ENCODE results near the gene TOR2A. TPM values are rescaled to one million over a fixed set of nuclear protein-coding genes. Genes with fewer than 3 reads are reported as not detected.
A peak's percentile ranks its signal among the peaks of the same experiment; 100 is the strongest.

The TOR2A gene
- total RNA-seq, 1 donor from 2014 or later = 29.1 TPM

GRCh38 chr9:127742435-127743088 lies 7.5 kb upstream of the TOR2A start:
- TF ChIP-seq CTCF (IDR thresholded peaks at IDR 0.05; ENCODE audit: unreplicated experiment) = no peak
- Mint-ChIP-seq H3K27me3 (ENCODE audit: unreplicated experiment) (peaks cover 16% of the 10 kb centered on the region), H3K36me3 (ENCODE audit: low read depth, unreplicated experiment) (peaks cover 42% of the 10 kb centered on the region), H3K4me3 (ENCODE audit: unreplicated experiment) (no peak overlapping the region), H3K9me3 (ENCODE audit: unreplicated experiment) (no peaks in the 10 kb centered on the region), H3K27ac (ENCODE audit: unreplicated experiment) (peak overlapping the region; percentile 64), H3K4me1 (ENCODE audit: unreplicated experiment) (peaks cover 9% of the 10 kb centered on the region)
- DNase-seq (ENCODE audit: low spot score) = no peak

GRCh38 chr9:127741831-127742434 lies 6.8 kb upstream of the TOR2A start:
- Mint-ChIP-seq H3K36me3 (ENCODE audit: low read depth, unreplicated experiment) (peaks cover 44% of the 10 kb centered on the region), H3K4me3 (ENCODE audit: unreplicated experiment) (peak overlapping the region; percentile 74), H3K27ac (ENCODE audit: unreplicated experiment) (peak overlapping the region; percentile 64), H3K4me1 (ENCODE audit: unreplicated experiment) (peaks cover 13% of the 10 kb centered on the region), H3K27me3 (ENCODE audit: unreplicated experiment) (peaks cover 16% of the 10 kb centered on the region), H3K9me3 (ENCODE audit: unreplicated experiment) (no peaks in the 10 kb centered on the region)
- DNase-seq (ENCODE audit: low spot score) = peak; percentile 62
- TF ChIP-seq CTCF (IDR thresholded peaks at IDR 0.05; ENCODE audit: unreplicated experiment) = no peak

- no peak for DNase-seq (ENCODE audit: low spot score)
- Mint-ChIP-seq H3K4me1 (ENCODE audit: unreplicated experiment) (peaks cover 25% of the 10 kb centered on the region), H3K27ac (ENCODE audit: unreplicated experiment) (no peak overlapping the region), H3K9me3 (ENCODE audit: unreplicated experiment) (no peaks in the 10 kb centered on the region), H3K36me3 (ENCODE audit: low read depth, unreplicated experiment) (peaks cover 35% of the 10 kb centered on the region), H3K4me3 (ENCODE audit: unreplicated experiment) (no peak overlapping the region), H3K27me3 (ENCODE audit: unreplicated experiment) (peaks cover 22% of the 10 kb centered on the region)
- TF ChIP-seq CTCF (IDR thresholded peaks at IDR 0.05; ENCODE audit: unreplicated experiment) = no peak
Measured at GRCh38 chr9:127739614-127740330, 4.7 kb upstream of the TOR2A start.

- peaks cover 34% of the 10 kb centered on the region for H3K36me3 Mint-ChIP-seq (ENCODE audit: low read depth, unreplicated experiment)
- H3K4me1 Mint-ChIP-seq (ENCODE audit: unreplicated experiment) = peaks cover 25% of the 10 kb centered on the region
Measured at GRCh38 chr9:127738666-127739065, 3.6 kb upstream of the TOR2A start.

More at GRCh38 chr9:127738666-127739065, 3.6 kb upstream of the TOR2A start:
- H3K27ac Mint-ChIP-seq (ENCODE audit: unreplicated experiment) = no peak overlapping the region
- peaks cover 22% of the 10 kb centered on the region for H3K27me3 Mint-ChIP-seq (ENCODE audit: unreplicated experiment)
- no peak for TF ChIP-seq CTCF (IDR thresholded peaks at IDR 0.05; ENCODE audit: unreplicated experiment)
- H3K4me3 Mint-ChIP-seq (ENCODE audit: unreplicated experiment) = peak overlapping the region; percentile 47
- H3K9me3 Mint-ChIP-seq (ENCODE audit: unreplicated experiment) = no peaks in the 10 kb centered on the region
- no peak for DNase-seq (ENCODE audit: low spot score)

All from endothelial cell (in vitro differentiated cells).